BLaER1 treated with 17β-estradiol and CSF1 and Interleukin-3, amounts not matched to agents 10 nM and 100 nM (cell line): ENCODE data around the gene ING5.
A peak's percentile ranks its signal among the peaks of the same experiment; 100 is the strongest.

ENCODE experiments used
- H3K27ac ChIP-seq, 11 experiments: shearing (Covaris generic); formaldehyde crosslinking; 2 replicates each; pipeline ENCODE4 v1.8.1; 2022
- H3K27me3 ChIP-seq, 11 experiments: shearing (Covaris generic); formaldehyde crosslinking; 2 replicates each; pipeline ENCODE4 v1.8.1; 2022
- H3K36me3 ChIP-seq, 11 experiments: shearing (Covaris generic); formaldehyde crosslinking; 2 replicates each; pipeline ENCODE4 v1.8.1; 2022
- H3K4me1 ChIP-seq, 10 experiments: shearing (Covaris generic); formaldehyde crosslinking; 2 replicates each; pipeline ENCODE4 v1.8.1; 2022
- H3K4me2 ChIP-seq, 11 experiments: shearing (Covaris generic); formaldehyde crosslinking; 2 replicates each; pipeline ENCODE4 v1.8.1; 2022
- H3K4me3 ChIP-seq, 10 experiments: shearing (Covaris generic); formaldehyde crosslinking; 2 replicates each; pipeline ENCODE4 v1.8.1; 2022
- H3K9ac ChIP-seq, 11 experiments: shearing (Covaris generic); formaldehyde crosslinking; 2 replicates each; pipeline ENCODE4 v1.8.1; 2022
- H3K9me3 ChIP-seq, 11 experiments: shearing (Covaris generic); formaldehyde crosslinking; replicated peaks in 1 of 11; 2 replicates each; pipeline ENCODE4 v1.8.1; 2022
- H4K20me1 ChIP-seq, 11 experiments: shearing (Covaris generic); formaldehyde crosslinking; 2 replicates each; pipeline ENCODE4 v1.8.1; 2022
- Cebpa-rat ChIP-seq, 11 experiments: shearing (Covaris generic); IDR thresholded peaks; 2 replicates each; pipeline ENCODE4 v1.8.1; 2022

ING5 gene

DNA sequence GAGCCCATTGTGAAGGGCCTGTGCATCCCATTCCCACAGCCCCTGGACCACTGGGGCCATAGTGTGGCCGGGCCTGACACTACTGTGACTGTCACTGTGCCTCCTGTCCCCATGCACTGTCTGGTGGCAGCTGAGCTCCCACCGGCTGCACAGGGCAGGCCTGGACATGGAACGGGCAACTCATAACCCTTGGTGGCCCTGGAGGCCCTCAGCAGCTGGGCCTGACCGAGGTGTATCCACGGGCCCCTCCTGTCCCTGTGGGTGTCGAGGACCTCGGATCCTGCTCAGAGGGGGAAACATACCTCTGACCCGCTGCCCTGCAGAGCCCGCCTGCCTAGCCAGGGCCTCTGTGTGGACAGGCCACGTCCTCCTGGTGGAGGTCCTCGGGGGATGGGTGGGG is 67.0 kb downstream of the ING5 start:
- Histone ChIP-seq H3K4me2 (peak overlapping the region in 2 of 11 experiments; percentile 18 to 46; a peak in 7 of 22 replicates), H3K27ac (peak overlapping the region in 7 of 11 experiments; percentile 16 to 91 (median 38); a peak in 10 of 22 replicates), H3K27me3 (peaks cover 0 to 11% (median 0%) of the 10 kb centered on the region in 11 experiments; a peak in 2 of 22 replicates), H3K4me1 (peaks cover 54 to 77% (median 68%) of the 10 kb centered on the region in 10 experiments), H3K9me3 (no peaks in the 10 kb centered on the region), H3K9ac (peak overlapping the region in 2 of 11 experiments; percentile 26 to 29; a peak in 1 of 22 replicates), H3K36me3 (peaks cover 0 to 6% (median 0%) of the 10 kb centered on the region in 11 experiments; a peak in 3 of 22 replicates), H4K20me1 (no peaks in the 10 kb centered on the region), H3K4me3 (no peak overlapping the region)
- no peak for TF ChIP-seq Cebpa-rat (IDR thresholded peaks at IDR 0.05)

DNA sequence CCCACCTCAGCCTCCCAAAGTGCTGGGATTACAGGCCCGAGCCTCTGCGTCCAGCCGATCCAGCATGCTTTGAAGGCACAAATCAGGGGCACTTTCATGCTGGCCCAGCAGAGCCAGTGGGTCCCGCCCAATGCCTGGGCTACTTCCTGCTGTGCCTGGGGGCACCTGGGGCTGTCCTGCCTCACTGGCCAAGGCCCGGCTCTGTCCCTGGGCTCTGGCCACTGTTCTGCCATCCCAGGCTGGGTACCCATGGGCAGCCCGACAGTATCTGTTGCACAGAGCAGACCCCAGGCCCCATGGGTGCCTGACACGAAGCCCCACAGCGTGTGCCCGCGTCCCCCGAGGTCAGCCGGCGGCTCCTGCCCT is 68.0 kb downstream of the ING5 start:
- Histone ChIP-seq H3K9ac (peak overlapping the region in 8 of 11 experiments; percentile 66 to 80 (median 72); a peak in 13 of 22 replicates), H4K20me1 (no peaks in the 10 kb centered on the region), H3K36me3 (peaks cover 0 to 6% (median 0%) of the 10 kb centered on the region in 11 experiments; a peak in 3 of 22 replicates), H3K4me1 (peaks cover 51 to 77% (median 68%) of the 10 kb centered on the region in 10 experiments), H3K27ac (peak overlapping the region in 8 of 11 experiments; percentile 84 to 91 (median 86); a peak in 18 of 22 replicates), H3K27me3 (peaks cover 0 to 11% (median 0%) of the 10 kb centered on the region in 11 experiments; a peak in 2 of 22 replicates), H3K9me3 (no peaks in the 10 kb centered on the region), H3K4me2 (peak overlapping the region; percentile 70 to 94 (median 88)), H3K4me3 (no peak overlapping the region)
- no peak for TF ChIP-seq Cebpa-rat (IDR thresholded peaks at IDR 0.05)

DNA sequence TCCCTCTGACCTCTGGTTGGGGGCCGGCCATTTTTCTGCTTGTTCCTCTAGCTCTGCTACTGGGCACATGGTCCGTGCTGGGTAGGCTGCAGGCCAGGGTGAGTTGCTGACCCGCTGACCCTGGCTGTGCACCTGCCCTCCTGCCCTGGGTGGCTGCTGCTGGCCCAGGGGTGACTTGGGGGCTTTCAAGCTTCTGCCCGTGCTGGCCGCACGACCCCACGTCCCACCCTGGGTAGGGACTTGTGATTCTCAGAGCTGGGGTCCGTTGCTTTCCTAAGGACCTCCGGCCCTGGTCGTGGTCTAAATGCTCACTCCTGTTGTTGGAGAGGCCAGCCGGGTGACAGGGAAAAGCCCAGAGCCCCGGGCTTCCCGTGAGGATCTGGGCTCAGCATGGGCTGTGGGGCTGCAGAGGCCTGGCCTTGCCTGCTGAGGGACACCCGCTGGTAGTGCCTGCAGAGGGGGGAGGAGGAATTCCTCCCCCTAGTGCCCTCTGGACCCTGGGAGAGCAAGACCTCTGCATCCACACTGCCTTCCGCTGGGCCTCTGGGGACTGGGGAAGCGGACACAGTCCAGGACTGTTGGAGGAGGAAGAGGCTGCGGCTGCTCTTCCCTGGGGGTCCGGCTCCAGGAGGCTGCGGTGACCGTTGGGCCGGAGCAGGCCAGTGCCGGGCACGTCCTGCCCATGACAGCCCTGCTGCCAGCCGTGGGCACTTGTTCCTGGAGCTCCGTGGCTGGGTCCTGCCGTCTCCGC is 68.5 kb downstream of the ING5 start:
- Histone ChIP-seq H3K9ac (peak overlapping the region in 10 of 11 experiments; percentile 41 to 80 (median 68); a peak in 16 of 22 replicates), H3K4me3 (peak overlapping the region in 1 of 10 experiments; percentile 34; a peak in 1 of 20 replicates), H3K4me2 (peak overlapping the region; percentile 70 to 94 (median 88)), H3K36me3 (peaks cover 0 to 6% (median 0%) of the 10 kb centered on the region in 11 experiments; a peak in 3 of 22 replicates), H3K4me1 (peaks cover 49 to 79% (median 70%) of the 10 kb centered on the region in 10 experiments), H3K27ac (peak overlapping the region in 9 of 11 experiments; percentile 58 to 91 (median 86); a peak in 19 of 22 replicates), H3K27me3 (peaks cover 0 to 11% (median 0%) of the 10 kb centered on the region in 11 experiments; a peak in 2 of 22 replicates), H4K20me1 (no peaks in the 10 kb centered on the region), H3K9me3 (no peaks in the 10 kb centered on the region)
- no peak for TF ChIP-seq Cebpa-rat (IDR thresholded peaks at IDR 0.05)

DNA sequence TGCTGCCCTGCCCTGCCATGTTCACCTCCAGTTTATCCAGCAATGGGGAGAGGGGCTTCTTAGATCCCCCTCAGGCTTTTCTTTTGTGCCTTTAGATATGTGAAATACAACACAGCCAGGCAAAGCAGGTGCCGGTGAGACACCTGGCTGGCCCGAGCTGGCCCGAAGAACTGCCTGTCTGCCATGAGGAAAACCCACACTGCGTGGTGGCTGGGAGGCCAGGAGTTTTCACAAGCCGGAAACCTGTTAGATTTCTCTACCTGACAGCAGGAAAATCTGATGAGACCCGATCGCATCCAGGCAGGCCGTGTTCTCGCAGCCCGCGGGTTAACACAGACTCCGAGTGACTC is 69.1 kb downstream of the ING5 start:
- peak overlapping the region in 1 of 10 experiments; percentile 34; a peak in 1 of 20 replicates for H3K4me3 ChIP-seq
- TF ChIP-seq Cebpa-rat (IDR thresholded peaks at IDR 0.05), result no peak
- peak overlapping the region in 10 of 11 experiments; percentile 41 to 80 (median 68); a peak in 17 of 22 replicates for H3K9ac ChIP-seq
- H3K9me3 ChIP-seq, result no peaks in the 10 kb centered on the region
- H3K4me2 ChIP-seq, result peak overlapping the region; percentile 70 to 94 (median 88)
- H3K4me1 ChIP-seq, result peaks cover 55 to 84% (median 73%) of the 10 kb centered on the region in 10 experiments
- H4K20me1 ChIP-seq, result no peaks in the 10 kb centered on the region
- peak overlapping the region in 10 of 11 experiments; percentile 49 to 91 (median 86); a peak in 19 of 22 replicates for H3K27ac ChIP-seq
- H3K27me3 ChIP-seq, result peaks cover 0 to 11% (median 0%) of the 10 kb centered on the region in 11 experiments; a peak in 2 of 22 replicates
- H3K36me3 ChIP-seq, result peaks cover 0 to 6% (median 0%) of the 10 kb centered on the region in 11 experiments; a peak in 3 of 22 replicates

DNA sequence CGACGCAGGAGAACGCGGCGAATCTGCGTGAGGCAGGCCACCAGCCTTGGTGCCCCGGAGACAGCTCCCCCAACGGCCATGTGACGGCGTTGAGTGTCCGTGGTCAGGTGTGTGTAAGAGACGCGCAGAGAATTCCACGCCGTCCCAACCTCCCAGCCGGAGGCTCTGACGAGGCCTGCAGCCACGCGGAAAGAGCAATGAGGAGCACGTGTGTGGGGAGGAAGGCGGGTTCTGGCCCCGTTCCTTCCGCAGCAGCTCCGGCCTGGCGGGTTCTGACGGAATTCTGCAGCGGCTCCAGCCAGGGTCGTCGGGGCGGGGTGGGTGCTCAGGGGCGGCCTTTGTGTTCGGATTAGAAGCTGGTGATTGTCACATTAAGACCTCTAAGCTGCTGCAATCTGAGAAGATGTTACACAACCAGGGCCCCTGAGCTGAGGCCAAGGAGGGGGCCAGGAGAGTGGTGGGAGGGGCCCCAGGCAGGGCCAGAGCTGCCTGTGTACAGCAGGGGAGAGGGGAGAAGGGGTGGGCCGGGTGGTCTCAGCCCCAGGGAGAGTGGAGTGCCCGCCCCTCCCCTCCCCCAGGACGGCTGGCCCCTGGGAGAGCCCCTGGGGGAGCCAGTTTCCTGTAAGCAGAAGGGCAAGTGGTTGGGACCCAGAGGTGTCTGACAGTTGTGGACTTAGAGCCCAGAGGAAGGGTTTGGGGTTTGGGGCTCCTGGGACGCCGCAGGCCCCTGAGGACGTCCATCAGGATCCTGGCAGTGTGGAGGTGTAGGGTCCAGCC is 69.6 kb downstream of the ING5 start:
- TF ChIP-seq Cebpa-rat (IDR thresholded peaks at IDR 0.05), result peak in 8 of 11 experiments; percentile 49 to 89 (median 75); a peak in 12 of 22 replicates
- H3K9ac ChIP-seq, result peak overlapping the region; percentile 19 to 80 (median 67); a peak in 19 of 22 replicates
- H3K36me3 ChIP-seq, result peaks cover 0 to 6% (median 0%) of the 10 kb centered on the region in 11 experiments; a peak in 3 of 22 replicates
- peaks cover 55 to 89% (median 74%) of the 10 kb centered on the region in 10 experiments for H3K4me1 ChIP-seq
- 0 out of 20 replicates have a peak overlapping the region, but pooled peaks of 1 of the 10 experiments have one; percentile 19 for H3K4me3 ChIP-seq
- no peaks in the 10 kb centered on the region for H4K20me1 ChIP-seq
- peak overlapping the region in 10 of 11 experiments; percentile 49 to 91 (median 86); a peak in 20 of 22 replicates for H3K27ac ChIP-seq
- H3K9me3 ChIP-seq, result no peaks in the 10 kb centered on the region
- peak overlapping the region; percentile 70 to 94 (median 88) for H3K4me2 ChIP-seq
- peaks cover 0 to 11% (median 0%) of the 10 kb centered on the region in 11 experiments; a peak in 2 of 22 replicates for H3K27me3 ChIP-seq

DNA sequence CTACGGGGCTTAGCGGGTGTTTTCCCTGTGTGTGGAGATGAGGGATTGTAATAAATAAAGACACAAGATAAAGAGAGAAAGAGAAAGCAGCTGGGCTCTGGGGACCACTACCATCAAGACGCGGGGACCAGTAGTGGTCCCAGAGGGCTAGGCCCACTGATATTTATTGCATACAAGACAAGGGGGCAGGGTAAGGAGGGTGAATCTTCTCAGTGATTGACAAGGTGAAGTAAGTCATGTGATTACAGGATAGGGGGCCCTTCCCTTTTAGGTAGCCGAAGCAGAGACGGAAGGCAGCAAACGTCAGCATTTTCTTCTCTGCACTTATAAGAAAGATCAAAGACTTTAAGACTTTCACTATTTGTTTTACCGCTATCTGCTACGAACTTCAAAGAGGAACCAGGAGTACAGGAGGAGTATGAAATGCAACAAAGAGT is 70.2 kb downstream of the ING5 start:
- Histone ChIP-seq H3K4me1 (peaks cover 55 to 95% (median 75%) of the 10 kb centered on the region in 10 experiments), H4K20me1 (no peaks in the 10 kb centered on the region), H3K9me3 (no peaks in the 10 kb centered on the region), H3K27ac (peak overlapping the region in 10 of 11 experiments; percentile 49 to 91 (median 86); a peak in 20 of 22 replicates), H3K36me3 (peaks cover 0 to 6% (median 0%) of the 10 kb centered on the region in 11 experiments; a peak in 3 of 22 replicates), H3K4me2 (peak overlapping the region; percentile 70 to 94 (median 88)), H3K27me3 (peaks cover 0 to 11% (median 0%) of the 10 kb centered on the region in 11 experiments; a peak in 2 of 22 replicates), H3K4me3 (no peak overlapping the region), H3K9ac (peak overlapping the region; percentile 19 to 80 (median 67); a peak in 19 of 22 replicates)
- TF ChIP-seq Cebpa-rat (IDR thresholded peaks at IDR 0.05), result no peak

DNA sequence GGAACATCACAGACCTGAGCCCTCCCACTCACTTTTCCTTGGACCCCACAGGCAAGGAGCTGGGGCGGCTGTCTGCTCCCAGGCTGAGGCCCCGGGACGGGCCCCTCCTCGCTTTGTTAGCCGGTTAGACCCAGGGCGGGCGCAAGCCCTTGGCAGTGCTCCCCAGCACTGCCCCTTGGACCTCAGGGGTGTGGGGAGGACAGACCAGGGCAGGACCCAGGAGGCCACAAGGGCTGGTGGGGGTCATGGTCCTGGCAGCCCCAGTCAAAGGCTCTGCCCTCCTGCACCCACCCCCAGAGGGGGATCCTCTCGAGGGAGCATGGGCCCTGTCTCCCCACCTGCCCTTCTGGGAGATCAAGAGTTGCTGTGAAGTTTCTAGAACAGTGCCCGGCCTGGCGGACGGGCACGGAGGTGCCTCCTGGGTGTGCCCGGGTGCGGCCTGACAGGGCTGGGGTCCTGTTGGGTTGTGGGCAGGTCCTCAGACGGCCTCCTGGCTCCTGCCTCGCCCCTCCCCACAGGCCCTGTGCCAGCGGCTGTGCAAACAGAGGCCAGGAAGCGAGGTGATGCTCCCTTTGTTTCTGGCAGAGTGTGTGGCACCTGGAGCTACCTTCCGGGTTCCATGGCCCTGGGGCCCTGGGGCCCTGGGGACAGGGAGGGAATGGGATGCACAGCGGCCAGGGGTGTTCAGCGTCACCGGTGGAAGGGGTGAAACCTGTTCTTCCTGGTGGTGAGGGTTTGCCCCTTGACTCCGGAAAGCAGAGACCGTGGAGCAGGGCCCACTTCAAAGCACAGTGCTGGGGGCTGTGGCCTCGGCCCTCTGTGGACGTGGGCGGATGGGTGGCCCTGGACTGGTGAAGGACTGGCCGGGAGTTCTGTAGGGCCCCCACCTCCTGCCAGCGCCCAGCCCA is 71.9 kb downstream of the ING5 start:
- no peak for TF ChIP-seq Cebpa-rat (IDR thresholded peaks at IDR 0.05)
- peak overlapping the region in 9 of 11 experiments; percentile 20 to 91 (median 85); a peak in 17 of 22 replicates for H3K27ac ChIP-seq
- H3K36me3 ChIP-seq, result no peaks in the 10 kb centered on the region; a peak in 1 of 22 replicates
- peak overlapping the region in 10 of 11 experiments; percentile 23 to 80 (median 52); a peak in 19 of 22 replicates for H3K9ac ChIP-seq
- peaks cover 0 to 11% (median 0%) of the 10 kb centered on the region in 11 experiments; a peak in 2 of 22 replicates for H3K27me3 ChIP-seq
- no peaks in the 10 kb centered on the region for H4K20me1 ChIP-seq
- peak overlapping the region; percentile 36 to 94 (median 88) for H3K4me2 ChIP-seq
- no peaks in the 10 kb centered on the region for H3K9me3 ChIP-seq
- peaks cover 64 to 95% (median 85%) of the 10 kb centered on the region in 10 experiments for H3K4me1 ChIP-seq
- no peak overlapping the region for H3K4me3 ChIP-seq
